IgD-negative memory B cell (primary cell): ENCODE results near the gene NUTF2. TPM values are rescaled to one million over a fixed set of nuclear protein-coding genes. Genes with fewer than 3 reads are reported as not detected.
"Not testable (repeated sequence)": the region's sequence is repeated elsewhere in the genome, so short reads cannot be mapped to it uniquely, and the experiment has no call there.

ENCODE experiments used
- H3K27ac Mint-ChIP-seq, 3 donors: one replicate each; pipeline ENCODE4 v1.8.0; 2020 to 2022; ENCODE audit warnings: mild to moderate bottlenecking in 3 of 3, mixed read lengths in 3 of 3, moderate library complexity in 1 of 3
- H3K27me3 Mint-ChIP-seq: one replicate; pipeline ENCODE4 v1.8.0; 2021; ENCODE audit warnings: mixed read lengths
- H3K36me3 Mint-ChIP-seq: one replicate; pipeline ENCODE4 v1.8.0; 2020; ENCODE audit warnings: mild to moderate bottlenecking, mixed read lengths
- H3K4me1 Mint-ChIP-seq, 3 donors: one replicate each; pipeline ENCODE4 v1.8.0; 2020 to 2022; ENCODE audit warnings: mixed read lengths in 3 of 3, mild to moderate bottlenecking in 1 of 3
- H3K4me3 Mint-ChIP-seq, 4 donors: one replicate each; pipeline ENCODE4 v1.8.0; 2020 to 2022; ENCODE audit warnings: mild to moderate bottlenecking in 4 of 4, mixed read lengths in 4 of 4, moderate library complexity in 3 of 4
- H3K9me3 Mint-ChIP-seq, 3 donors: one replicate each; pipeline ENCODE4 v1.8.0; 2020 to 2021; ENCODE audit warnings: mixed read lengths in 3 of 3, mild to moderate bottlenecking in 1 of 3
- polyA plus RNA-seq: library from polyadenylated mRNA; unstranded; fragments of 300-500 nt; fragmentation: Illumina TruSeq; gene quantifications from one replicate; pipeline ENCODE4 v1.2.3, GENCODE V29; 2021

The NUTF2 gene
- polyA plus RNA-seq, 1 donor from 2014 or later, result 111 TPM

DNA sequence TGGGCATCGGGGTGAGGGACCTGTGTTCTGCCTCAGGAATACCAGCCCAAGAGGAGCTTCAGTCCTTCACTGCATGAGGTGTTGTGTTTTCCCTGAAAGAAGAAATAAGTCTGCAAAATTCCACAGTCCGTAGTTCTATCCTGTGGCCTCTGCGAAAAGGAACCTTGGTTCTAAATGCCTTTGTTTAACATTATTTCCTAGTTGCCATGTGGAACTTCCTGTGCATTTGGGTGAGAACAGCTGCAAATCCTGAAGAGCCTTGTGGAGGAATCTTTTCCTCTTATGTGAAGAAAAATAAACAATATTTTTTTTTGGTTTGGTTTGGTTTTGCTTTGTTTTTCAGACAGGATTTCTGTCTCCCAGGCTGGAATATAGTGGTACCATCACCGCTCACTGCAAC is 56.1 kb downstream of the NUTF2 start:
- H3K4me1 Mint-ChIP-seq, result peaks cover 0 to 9% (median 4%) of the 10 kb centered on the region in 3 donors
- H3K4me3 Mint-ChIP-seq, result no peak overlapping the region
- no peaks in the 10 kb centered on the region for H3K9me3 Mint-ChIP-seq
- no peaks in the 10 kb centered on the region for H3K36me3 Mint-ChIP-seq
- H3K27me3 Mint-ChIP-seq, result no peaks in the 10 kb centered on the region
- H3K27ac Mint-ChIP-seq, result no peak overlapping the region

DNA sequence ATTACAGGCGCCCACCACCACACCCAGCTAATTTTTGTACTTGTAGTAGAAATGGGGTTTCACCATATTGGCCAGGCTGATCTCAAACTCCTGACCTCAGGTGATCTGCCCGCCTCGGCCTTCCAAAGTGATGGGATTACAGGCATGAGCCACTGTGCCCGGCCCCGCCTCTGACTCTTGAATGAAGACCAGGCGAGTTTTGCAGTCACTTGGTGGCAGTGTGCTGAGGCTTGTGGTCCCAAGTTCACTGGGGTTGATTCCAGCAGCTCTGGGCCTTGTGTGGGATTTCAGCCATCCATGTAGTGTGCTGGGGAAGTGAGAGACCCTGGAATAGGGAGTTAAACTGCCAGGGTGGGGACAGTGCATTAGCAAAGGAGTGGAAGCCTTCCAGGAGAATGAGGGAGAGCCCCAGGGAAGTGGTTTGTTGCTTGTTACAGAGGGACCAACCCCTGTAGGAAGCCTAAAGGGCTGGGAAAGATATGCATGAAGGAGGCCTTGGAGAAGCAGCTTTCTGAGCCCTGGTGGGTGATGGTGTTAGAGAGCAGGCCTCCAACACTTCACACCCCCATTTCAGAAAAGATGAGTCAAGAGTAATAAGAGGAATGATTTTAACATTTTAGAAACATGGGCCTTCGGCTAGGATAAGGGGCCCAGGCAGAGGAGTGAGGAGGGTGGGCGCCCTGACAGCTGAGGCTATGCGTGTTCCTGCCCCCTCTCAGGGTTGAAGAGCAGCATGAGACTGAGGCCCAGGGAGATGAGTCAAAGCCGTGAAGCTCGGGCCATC is 60.9 kb downstream of the NUTF2 start:
- H3K36me3 Mint-ChIP-seq, result peaks cover 2% of the 10 kb centered on the region
- no peaks in the 10 kb centered on the region for H3K27me3 Mint-ChIP-seq
- peaks cover 3 to 5% (median 4%) of the 10 kb centered on the region in 3 donors for H3K4me1 Mint-ChIP-seq
- H3K9me3 Mint-ChIP-seq, result no peaks in the 10 kb centered on the region
- H3K4me3 Mint-ChIP-seq, result no peak overlapping the region
- no peak overlapping the region for H3K27ac Mint-ChIP-seq

GRCh38 chr16:67909056-67909742 is 62.5 kb downstream of the NUTF2 start:
- H3K27ac Mint-ChIP-seq, result peak overlapping the region in 1 of 3 donors; percentile 71
- no peaks in the 10 kb centered on the region for H3K27me3 Mint-ChIP-seq
- peaks cover 3 to 5% (median 3%) of the 10 kb centered on the region in 3 donors for H3K4me1 Mint-ChIP-seq
- H3K9me3 Mint-ChIP-seq, result no peaks in the 10 kb centered on the region
- H3K36me3 Mint-ChIP-seq, result peaks cover 3% of the 10 kb centered on the region
- no peak overlapping the region for H3K4me3 Mint-ChIP-seq

DNA sequence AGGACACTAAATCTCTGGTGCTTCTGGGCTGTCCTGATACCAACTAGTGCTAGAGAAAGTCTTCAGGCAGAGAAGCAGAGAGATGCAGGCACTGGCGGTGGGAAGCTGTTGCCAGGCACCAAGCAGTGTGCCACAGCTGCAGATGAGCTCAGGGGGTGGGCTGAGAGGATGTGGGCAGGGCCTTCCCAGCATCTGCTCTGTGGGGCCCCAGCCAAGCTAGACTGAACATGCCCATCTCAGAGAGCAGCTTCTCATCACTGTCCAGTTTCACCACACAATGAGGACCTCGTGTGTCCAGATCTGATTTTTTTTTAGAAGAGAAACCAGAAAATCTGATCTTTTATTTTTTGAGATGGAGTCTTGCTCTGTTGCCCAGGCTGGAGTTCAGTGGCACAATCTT is 63.4 kb downstream of the NUTF2 start:
- H3K9me3 Mint-ChIP-seq, result no peaks in the 10 kb centered on the region
- H3K36me3 Mint-ChIP-seq, result peaks cover 3% of the 10 kb centered on the region
- H3K4me1 Mint-ChIP-seq, result peaks cover 3 to 4% (median 3%) of the 10 kb centered on the region in 3 donors
- H3K27ac Mint-ChIP-seq, result no peak overlapping the region
- no peaks in the 10 kb centered on the region for H3K27me3 Mint-ChIP-seq
- H3K4me3 Mint-ChIP-seq, result no peak overlapping the region

GRCh38 chr16:67914758-67915495 is 68.2 kb downstream of the NUTF2 start:
- Mint-ChIP-seq H3K9me3 (no peaks in the 10 kb centered on the region), H3K4me1 (peaks cover 2 to 3% (median 3%) of the 10 kb centered on the region in 3 donors), H3K36me3 (peaks cover 1% of the 10 kb centered on the region), H3K27me3 (no peaks in the 10 kb centered on the region), H3K27ac (no peak overlapping the region), H3K4me3 (no peak overlapping the region)

DNA sequence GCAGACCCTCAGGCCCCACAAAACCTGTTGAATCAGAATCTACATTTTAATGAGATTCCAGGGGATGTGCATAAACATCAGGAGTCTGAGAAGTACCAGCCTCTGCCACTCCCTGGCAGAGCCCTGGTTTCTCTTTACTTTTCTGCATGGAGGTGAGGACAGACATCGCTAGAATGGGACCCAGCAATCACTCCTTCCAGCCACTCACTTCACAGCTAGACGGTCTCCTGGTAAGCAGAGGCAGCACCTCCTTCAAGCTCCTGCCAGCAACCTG is 68.7 kb downstream of the NUTF2 start:
- not testable (repeated sequence) for H3K4me3 Mint-ChIP-seq, H3K27ac Mint-ChIP-seq, H3K9me3 Mint-ChIP-seq, H3K4me1 Mint-ChIP-seq, H3K27me3 Mint-ChIP-seq, H3K36me3 Mint-ChIP-seq

GRCh38 chr16:67915831-67916723 is 69.3 kb downstream of the NUTF2 start:
- Mint-ChIP-seq H3K9me3 (no peaks in the 10 kb centered on the region), H3K27ac (no peak overlapping the region), H3K36me3 (peaks cover 4% of the 10 kb centered on the region), H3K4me3 (no peak overlapping the region), H3K4me1 (peaks cover 2 to 3% (median 3%) of the 10 kb centered on the region in 3 donors), H3K27me3 (no peaks in the 10 kb centered on the region)

- Mint-ChIP-seq H3K9me3 (no peaks in the 10 kb centered on the region), H3K4me3 (no peak overlapping the region), H3K27me3 (no peaks in the 10 kb centered on the region), H3K36me3 (peaks cover 4% of the 10 kb centered on the region), H3K4me1 (peaks cover 2 to 3% (median 2%) of the 10 kb centered on the region in 3 donors), H3K27ac (no peak overlapping the region)
Observed at GRCh38 chr16:67917140-67917851, 70.6 kb downstream of the NUTF2 start.

GRCh38 chr16:67917852-67918236 is 71.1 kb downstream of the NUTF2 start:
- peaks cover 4% of the 10 kb centered on the region for H3K36me3 Mint-ChIP-seq

GRCh38 chr16:67919622-67920221 is 73.0 kb downstream of the NUTF2 start:
- no peaks in the 10 kb centered on the region for H3K27me3 Mint-ChIP-seq
- H3K4me3 Mint-ChIP-seq, result no peak overlapping the region
- H3K4me1 Mint-ChIP-seq, result peaks cover 2 to 3% (median 2%) of the 10 kb centered on the region in 3 donors
- H3K27ac Mint-ChIP-seq, result no peak overlapping the region
- H3K9me3 Mint-ChIP-seq, result no peaks in the 10 kb centered on the region
- H3K36me3 Mint-ChIP-seq, result peaks cover 2% of the 10 kb centered on the region

More at GRCh38 chr16:67917852-67918236, 71.1 kb downstream of the NUTF2 start:
- Mint-ChIP-seq H3K27me3 (no peaks in the 10 kb centered on the region), H3K9me3 (no peaks in the 10 kb centered on the region), H3K27ac (no peak overlapping the region), H3K4me1 (peaks cover 2 to 3% (median 2%) of the 10 kb centered on the region in 3 donors), H3K4me3 (no peak overlapping the region)

Other genes with a start within 250 kb of the NUTF2 start
- 14.5 TPM for gene CARMIL2, start 201.8 kb upstream of the NUTF2 start, polyA plus RNA-seq
- 48.6 TPM for gene ACD, start 186.7 kb upstream of the NUTF2 start, polyA plus RNA-seq
- 18.5 TPM for gene PARD6A, start 186.0 kb upstream of the NUTF2 start, polyA plus RNA-seq
- 1.8 TPM for gene ENKD1, start 180.2 kb upstream of the NUTF2 start, polyA plus RNA-seq
- gene C16orf86, start 180.1 kb upstream of the NUTF2 start, polyA plus RNA-seq, result 8.2 TPM
- gene GFOD2, start 127.6 kb upstream of the NUTF2 start, polyA plus RNA-seq, result 13.4 TPM
- gene RANBP10, start 40.4 kb upstream of the NUTF2 start, polyA plus RNA-seq, result 10.9 TPM
- gene TSNAXIP1, start 40.0 kb upstream of the NUTF2 start, polyA plus RNA-seq, result not detected
- gene THAP11, start 4.6 kb upstream of the NUTF2 start, polyA plus RNA-seq, result 101 TPM
- 13.4 TPM for gene CENPT, start 760 bp downstream of the NUTF2 start, polyA plus RNA-seq
- 18.6 TPM for gene EDC4, start 26.1 kb downstream of the NUTF2 start, polyA plus RNA-seq
- 0.95 TPM for gene NRN1L, start 38.0 kb downstream of the NUTF2 start, polyA plus RNA-seq
- gene PSKH1, start 46.3 kb downstream of the NUTF2 start, polyA plus RNA-seq, result 22.4 TPM
- gene CTRL, start 84.9 kb downstream of the NUTF2 start, polyA plus RNA-seq, result 2.1 TPM
- gene PSMB10, start 89.9 kb downstream of the NUTF2 start, polyA plus RNA-seq, result 510 TPM
- gene LCAT, start 97.2 kb downstream of the NUTF2 start, polyA plus RNA-seq, result 0.81 TPM
- 3.9 TPM for gene SLC12A4, start 121.7 kb downstream of the NUTF2 start, polyA plus RNA-seq
- gene DPEP3, start 133.6 kb downstream of the NUTF2 start, polyA plus RNA-seq, result not detected
- gene DPEP2, start 152.6 kb downstream of the NUTF2 start, polyA plus RNA-seq, result 45.3 TPM
- gene DPEP2NB, start 169.0 kb downstream of the NUTF2 start, polyA plus RNA-seq, result not detected
- gene DDX28, start 176.3 kb downstream of the NUTF2 start, polyA plus RNA-seq, result 35.8 TPM
- gene DUS2, start 176.4 kb downstream of the NUTF2 start, polyA plus RNA-seq, result 68.3 TPM
- 47.2 TPM for gene NFATC3, start 238.4 kb downstream of the NUTF2 start, polyA plus RNA-seq